Measurements from ENCODE around the gene NADK2.

DNA sequence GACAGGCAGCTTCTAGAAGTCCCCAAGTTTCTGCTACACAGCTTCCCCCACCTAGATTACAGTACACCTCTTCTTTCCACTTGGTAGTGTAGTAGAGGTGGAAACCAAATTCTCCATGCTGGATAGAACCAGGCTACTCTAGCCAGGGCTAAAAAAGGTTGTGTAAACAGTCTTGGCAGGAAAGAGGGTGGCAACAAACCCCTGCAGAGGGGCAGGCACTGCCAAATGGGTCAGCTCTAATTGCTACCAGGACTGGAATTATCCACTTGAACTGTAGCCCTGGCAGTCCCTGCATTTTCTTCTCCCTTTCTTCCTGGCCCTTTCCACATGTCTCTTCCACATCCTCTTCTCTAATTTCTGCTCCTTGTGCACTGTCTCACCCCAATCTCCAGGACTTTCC is 35.1 kb upstream of the NADK2 start:
- TF ChIP-seq, protein P1, sequence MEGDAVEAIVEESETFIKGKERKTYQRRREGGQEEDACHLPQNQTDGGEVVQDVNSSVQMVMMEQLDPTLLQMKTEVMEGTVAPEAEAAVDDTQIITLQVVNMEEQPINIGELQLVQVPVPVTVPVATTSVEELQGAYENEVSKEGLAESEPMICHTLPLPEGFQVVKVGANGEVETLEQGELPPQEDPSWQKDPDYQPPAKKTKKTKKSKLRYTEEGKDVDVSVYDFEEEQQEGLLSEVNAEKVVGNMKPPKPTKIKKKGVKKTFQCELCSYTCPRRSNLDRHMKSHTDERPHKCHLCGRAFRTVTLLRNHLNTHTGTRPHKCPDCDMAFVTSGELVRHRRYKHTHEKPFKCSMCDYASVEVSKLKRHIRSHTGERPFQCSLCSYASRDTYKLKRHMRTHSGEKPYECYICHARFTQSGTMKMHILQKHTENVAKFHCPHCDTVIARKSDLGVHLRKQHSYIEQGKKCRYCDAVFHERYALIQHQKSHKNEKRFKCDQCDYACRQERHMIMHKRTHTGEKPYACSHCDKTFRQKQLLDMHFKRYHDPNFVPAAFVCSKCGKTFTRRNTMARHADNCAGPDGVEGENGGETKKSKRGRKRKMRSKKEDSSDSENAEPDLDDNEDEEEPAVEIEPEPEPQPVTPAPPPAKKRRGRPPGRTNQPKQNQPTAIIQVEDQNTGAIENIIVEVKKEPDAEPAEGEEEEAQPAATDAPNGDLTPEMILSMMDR (IDR thresholded peaks at IDR 0.05), result no peak
- TF ChIP-seq EZH2 (IDR thresholded peaks at IDR 0.05) (no peak), EZH2phosphoT487 (IDR thresholded peaks at IDR 0.05) (no peak)

All from neural progenitor cell (in vitro differentiated cells).